Measurements from ENCODE around the gene TIMP2.

DNA sequence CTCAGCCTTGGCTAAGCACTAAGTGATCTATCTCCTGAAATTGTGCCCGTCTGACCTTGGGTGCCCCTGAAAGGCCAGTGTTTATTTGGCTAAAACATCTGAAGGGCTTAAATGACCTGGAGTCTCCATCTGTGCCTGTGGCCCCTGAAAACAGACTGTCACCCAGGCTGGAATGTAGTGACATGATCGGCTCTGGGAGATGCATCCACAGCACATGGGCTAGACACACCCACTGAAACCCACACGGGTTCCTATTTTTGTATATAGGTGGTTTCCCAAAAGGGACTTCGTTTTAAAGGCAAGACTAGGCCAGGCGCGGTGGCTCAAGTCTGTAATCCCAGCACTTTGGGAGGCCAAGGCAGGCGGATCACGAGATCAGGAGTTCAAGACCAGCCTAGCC, 35.7 kb downstream of the TIMP2 start:
- TF ChIP-seq, protein P1, sequence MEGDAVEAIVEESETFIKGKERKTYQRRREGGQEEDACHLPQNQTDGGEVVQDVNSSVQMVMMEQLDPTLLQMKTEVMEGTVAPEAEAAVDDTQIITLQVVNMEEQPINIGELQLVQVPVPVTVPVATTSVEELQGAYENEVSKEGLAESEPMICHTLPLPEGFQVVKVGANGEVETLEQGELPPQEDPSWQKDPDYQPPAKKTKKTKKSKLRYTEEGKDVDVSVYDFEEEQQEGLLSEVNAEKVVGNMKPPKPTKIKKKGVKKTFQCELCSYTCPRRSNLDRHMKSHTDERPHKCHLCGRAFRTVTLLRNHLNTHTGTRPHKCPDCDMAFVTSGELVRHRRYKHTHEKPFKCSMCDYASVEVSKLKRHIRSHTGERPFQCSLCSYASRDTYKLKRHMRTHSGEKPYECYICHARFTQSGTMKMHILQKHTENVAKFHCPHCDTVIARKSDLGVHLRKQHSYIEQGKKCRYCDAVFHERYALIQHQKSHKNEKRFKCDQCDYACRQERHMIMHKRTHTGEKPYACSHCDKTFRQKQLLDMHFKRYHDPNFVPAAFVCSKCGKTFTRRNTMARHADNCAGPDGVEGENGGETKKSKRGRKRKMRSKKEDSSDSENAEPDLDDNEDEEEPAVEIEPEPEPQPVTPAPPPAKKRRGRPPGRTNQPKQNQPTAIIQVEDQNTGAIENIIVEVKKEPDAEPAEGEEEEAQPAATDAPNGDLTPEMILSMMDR (IDR thresholded peaks at IDR 0.05) = no peak
- no peak for TF ChIP-seq POLR2A (IDR thresholded peaks at IDR 0.05)
